Ureter (tissue), 1 donor: ENCODE measurements around the gene PHF13. TPM values are rescaled to one million over a fixed set of nuclear protein-coding genes. Genes with fewer than 3 reads are reported as not detected.
"Not testable (repeated sequence)": the region's sequence is repeated elsewhere in the genome, so short reads cannot be mapped to it uniquely, and the experiment has no call there.

Experiments used
- DNase-seq: peaks from one replicate; pipeline ENCODE4 v3.0.0-alpha.2; 2020; ENCODE audit warnings: low spot score
- total RNA-seq: library from RNA; stranded (reverse); gene quantifications from one replicate; pipeline ENCODE4 v1.2.4, GENCODE V29; 2023
- donor health status: DM: yes; HTN: yes; CAD: no.

Gene PHF13
- total RNA-seq, 1 donor from 2014 or later: 10.9 TPM

GRCh38 chr1:6586404-6586816, 27.1 kb upstream of the PHF13 start:
- DNase-seq: no peak

DNA sequence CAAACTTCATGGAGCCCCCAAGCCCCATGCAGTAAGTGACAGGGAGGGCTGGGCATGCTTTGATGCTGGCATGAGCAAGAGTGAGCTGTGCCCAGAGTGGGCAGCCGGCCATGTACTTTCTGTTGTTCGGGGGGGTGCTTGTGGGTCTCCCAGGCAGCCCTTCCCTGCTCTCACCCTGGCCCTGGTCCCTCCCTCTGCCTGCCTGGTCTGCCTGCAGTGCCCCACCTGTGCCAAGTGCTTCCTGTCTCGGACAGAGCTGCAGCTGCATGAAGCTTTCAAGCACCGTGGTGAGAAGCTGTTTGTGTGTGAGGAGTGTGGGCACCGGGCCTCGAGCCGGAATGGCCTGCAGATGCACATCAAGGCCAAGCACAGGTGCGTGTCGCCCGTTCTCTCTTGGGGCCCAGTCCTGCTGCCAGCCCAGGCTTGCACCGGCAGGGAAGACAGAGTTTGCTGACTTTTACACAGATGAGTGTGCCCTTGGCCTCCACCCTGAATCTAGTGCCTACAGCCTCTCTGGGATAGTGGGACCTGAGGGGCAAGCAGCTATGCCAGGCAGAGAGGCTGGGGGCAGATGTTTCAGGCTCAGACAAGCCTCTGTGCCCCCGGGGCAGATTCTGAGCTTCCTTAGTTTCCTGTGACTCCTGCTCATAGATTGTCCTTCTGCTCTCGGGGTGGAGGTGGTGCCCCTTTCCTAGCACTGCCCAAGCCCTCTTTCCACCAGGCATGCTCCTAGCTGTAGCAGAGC, 26.1 kb upstream of the PHF13 start:
- DNase-seq: peak; percentile 64

GRCh38 chr1:6588128-6588892, 25.2 kb upstream of the PHF13 start:
- no peak for DNase-seq

DNA sequence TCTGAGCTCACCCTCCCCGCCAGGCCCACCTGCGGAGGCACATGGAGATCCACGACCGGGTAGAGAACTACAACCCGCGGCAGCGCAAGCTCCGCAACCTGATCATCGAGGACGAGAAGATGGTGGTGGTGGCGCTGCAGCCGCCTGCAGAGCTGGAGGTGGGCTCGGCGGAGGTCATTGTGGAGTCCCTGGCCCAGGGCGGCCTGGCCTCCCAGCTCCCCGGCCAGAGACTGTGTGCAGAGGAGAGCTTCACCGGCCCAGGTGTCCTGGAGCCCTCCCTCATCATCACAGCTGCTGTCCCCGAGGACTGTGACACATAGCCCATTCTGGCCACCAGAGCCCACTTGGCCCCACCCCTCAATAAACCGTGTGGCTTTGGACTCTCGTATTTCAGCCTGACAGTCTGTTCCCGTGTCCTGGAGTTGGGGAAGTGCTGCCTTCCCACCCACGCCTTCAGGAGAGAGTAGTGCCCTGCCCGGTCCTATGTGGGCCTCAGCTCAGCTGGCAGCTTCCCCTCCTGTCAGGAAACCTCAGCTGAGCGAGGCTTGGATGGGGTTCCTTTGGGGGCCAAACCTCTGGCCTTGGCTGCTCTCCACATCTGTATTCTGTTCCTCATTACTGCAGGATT, 24.5 kb upstream of the PHF13 start:
- DNase-seq: no peak

- DNase-seq: no peak
Observed at GRCh38 chr1:6590046-6590445, 23.5 kb upstream of the PHF13 start.

DNA sequence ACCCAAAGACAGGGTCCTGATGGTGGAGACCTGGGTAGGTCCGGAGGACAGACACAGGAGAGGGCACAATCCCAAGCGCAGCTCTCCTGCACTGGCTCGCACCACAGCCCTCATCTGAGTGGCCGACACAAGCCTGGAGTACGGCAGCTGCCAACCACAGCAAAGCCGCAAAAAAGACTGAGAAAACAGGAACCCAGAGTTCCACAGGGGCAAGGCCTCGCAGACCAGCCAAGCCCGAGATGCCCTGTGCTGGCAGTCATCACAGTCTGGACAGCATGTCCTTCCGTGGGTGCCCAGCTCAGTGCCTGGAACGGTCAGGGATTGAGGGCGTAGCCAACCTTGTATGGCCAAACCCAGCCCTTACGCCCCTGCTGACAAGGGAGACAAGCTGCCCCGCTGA, 22.3 kb upstream of the PHF13 start:
- DNase-seq: no peak

GRCh38 chr1:6591644-6592043, 21.9 kb upstream of the PHF13 start:
- no peak for DNase-seq

GRCh38 chr1:6592441-6592840, 21.1 kb upstream of the PHF13 start:
- DNase-seq: no peak

GRCh38 chr1:6592865-6593593, 20.5 kb upstream of the PHF13 start:
- DNase-seq: no peak

DNA sequence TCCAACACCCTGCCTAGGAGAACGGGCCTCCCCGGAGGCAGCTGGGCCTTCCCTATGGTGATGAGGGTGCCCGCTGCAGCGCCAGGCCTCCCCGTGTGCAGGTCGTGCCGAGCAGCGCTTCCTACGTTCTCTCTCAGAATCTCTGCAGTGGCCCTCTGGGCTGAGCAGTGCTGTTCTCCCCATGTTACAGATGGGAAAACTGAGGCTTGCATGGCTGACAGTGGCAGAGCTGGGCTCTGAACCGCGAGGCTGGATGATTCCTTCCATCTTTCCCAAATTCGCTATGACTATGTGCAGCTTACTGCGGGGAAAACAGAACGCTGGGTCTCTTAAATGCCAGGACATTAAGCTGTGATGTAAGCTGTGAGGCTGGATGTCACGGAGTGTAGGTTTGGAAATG, 19.7 kb upstream of the PHF13 start:
- DNase-seq: no peak

DNA sequence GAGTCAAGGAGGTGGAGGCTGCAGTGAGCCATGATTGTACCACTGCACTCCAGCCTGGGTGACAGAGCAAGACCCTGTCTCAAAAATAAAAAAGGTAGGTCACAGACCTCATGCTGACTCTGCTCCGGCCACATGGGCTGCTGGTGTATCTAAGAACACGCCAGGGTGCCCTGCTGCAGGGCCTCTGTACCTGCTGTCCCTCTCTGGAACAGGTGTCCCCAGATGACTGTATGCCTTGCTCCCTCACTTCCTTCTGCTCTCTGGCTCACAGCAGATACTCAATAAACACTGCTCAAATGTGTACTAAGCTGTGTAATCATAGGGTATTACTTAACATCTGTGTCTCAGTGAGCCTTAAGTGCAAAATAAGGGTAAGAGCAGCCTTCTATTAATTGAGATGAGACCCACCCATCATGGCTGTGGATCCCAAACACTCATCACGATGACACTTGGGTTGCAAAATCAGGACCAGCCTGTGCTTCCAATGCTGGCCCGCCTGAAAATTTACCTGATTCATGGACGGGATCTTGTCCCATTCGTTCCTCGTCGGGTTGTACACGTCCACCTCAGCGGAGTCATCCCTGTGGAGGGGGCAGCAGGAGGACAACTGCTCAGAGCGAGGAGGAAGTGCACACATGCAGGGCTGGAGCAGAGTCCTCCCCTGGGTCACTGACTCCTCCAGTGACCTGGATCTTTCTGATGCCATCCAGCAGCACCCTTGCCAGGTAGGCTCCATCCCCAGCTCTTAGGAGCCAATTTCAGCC, 18.4 kb upstream of the PHF13 start:
- no peak for DNase-seq

- DNase-seq: no peak
Observed at GRCh38 chr1:6596351-6596750, 17.2 kb upstream of the PHF13 start.

GRCh38 chr1:6596886-6597776, 16.4 kb upstream of the PHF13 start:
- DNase-seq: no peak

- DNase-seq: no peak
Observed at GRCh38 chr1:6597777-6598131, 15.8 kb upstream of the PHF13 start.

DNA sequence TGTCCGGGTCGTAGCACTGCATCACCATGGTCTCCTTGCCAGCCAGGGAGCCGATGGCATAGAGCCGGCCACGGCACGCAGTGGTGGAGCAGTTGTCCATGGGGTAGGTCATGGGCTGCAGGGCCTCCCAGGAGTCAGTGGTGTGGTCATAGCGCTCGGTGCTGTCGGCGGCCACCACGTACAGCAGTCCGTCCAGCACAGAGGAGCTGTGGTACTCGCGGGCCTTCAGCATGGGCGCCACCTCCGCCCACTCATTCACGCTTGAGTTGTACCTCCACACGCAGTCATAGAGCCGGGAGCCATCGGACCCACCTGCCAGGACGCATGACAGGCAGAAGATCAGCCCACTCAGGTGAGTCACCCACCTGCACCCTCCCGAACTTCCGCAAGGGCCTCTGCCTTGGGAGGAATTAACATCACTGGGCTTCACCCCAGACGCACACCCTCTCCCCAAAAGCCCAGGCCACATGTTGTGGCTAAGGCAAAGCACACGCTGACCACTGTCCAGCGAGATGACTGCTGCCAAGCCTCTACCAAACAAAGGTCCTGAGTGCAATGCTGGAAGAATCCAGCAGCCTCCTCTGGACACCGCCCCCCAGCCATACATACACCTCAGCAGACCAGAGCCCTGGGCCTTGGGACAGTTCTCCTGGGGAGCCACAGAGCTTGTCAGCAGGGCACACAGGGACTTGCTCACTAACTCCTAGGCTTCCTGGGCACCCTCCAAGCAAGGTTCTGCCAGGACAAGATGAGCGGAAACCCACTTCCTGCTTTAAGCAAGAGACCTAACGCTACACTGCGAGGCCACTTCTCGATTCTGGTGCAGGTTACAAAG, 14.2 kb upstream of the PHF13 start:
- DNase-seq: no peak

- not testable (repeated sequence) for DNase-seq
Observed at GRCh38 chr1:6599991-6600390, 13.5 kb upstream of the PHF13 start.

GRCh38 chr1:6600410-6601048, 13.0 kb upstream of the PHF13 start:
- no peak for DNase-seq

DNA sequence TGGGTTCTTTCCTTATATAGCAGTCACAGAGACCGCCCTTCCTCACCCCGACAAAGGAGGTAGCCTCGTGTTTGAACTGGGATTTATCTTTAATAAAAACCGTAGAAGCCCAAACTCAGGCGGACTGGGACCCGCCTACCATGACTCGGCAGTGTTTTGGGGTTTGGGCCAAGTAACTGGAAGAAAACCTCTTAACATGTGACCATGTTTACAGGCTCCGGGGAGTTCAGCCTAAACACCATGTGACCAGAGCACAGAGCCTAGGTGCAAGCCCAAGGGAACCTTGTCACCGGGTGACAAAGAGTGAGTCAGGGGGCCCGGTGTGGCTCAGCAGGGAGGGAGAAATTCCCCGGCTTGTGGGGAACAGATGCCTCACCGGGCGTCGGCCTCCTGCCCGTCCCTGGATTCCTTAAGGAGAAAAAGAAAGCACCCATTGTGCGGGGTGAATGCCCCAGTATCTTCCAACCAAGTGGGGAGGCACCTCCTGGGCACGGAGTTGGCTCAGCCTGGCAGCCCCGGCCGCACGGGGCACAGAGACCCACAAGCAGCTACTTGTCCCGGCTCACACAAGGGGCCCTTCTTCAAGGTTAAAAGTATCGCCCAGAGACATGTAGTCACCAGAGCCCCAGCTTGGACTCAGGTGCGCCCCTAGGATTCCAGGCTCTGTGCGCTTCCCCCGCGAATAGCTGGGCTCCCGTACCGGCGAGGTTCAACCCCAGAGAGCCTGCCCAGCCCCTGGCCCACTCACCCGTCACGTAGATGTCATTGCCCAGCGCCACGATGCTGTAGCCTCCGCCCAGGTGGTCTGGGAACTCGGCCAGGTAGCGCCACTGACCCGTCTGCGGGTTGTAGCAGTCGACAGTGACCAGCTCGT, 12.2 kb upstream of the PHF13 start:
- peak; percentile 87 for DNase-seq
